ENCODE measurements around the gene LEF1. TPM values are rescaled to one million over a fixed set of nuclear protein-coding genes. Genes with fewer than 3 reads are reported as not detected.

LEF1 gene
- total RNA-seq (2022; extraction: Qiagen RNA extraction; ENCODE audit: low read depth): 0.07 TPM in 1 of 5 replicates, not detected in the others

GRCh38 chr4:108168671-108169523, at the start of gene LEF1:
Gene LEF1 (minus strand): TSS chr4:108168932. CDS start chr4:108167767, 1,165 bp downstream.

Other genes with a start within 250 kb of the LEF1 start
- gene CYP2U1, start 237.4 kb downstream of the LEF1 start, total RNA-seq (2022; extraction: Qiagen RNA extraction; ENCODE audit: low read depth): 1.2 to 1.8 TPM (median 1.6 TPM) in 5 replicates
- gene HADH, start 179.0 kb downstream of the LEF1 start, total RNA-seq (2022; extraction: Qiagen RNA extraction; ENCODE audit: low read depth): 22.9 to 25.7 TPM (median 24.4 TPM) in 5 replicates